ENCODE data around the gene PDCD10.

Gene PDCD10

DNA sequence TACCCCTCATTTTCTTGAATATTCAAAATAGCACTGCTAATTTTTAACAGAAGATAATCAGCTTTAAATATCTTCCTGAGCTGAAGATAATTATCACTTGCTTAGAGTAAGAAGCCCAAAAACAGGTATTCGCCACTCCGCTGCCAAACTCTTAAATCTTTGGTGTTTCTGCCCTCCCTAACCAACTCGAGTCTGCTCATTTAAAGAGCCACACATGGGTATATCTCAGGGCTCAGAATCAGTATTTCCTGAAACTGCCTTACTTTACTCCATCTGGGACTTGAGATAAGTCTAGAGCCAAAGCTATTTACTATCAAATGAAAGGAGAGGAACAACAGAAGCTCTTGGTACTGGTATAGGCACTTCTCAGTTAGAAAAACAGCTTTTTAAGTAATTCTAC lies 10.8 kb downstream of the PDCD10 start:
- Histone ChIP-seq H2BK15ac (ENCODE audit: low read depth, poor library complexity, severe bottlenecking) (no peak overlapping the region), H3K79me1 (replicated peaks; ENCODE audit: low read length, poor library complexity, severe bottlenecking) (peaks cover 1% of the 10 kb centered on the region), H2AFZ (ENCODE audit: low read depth, low read length) (no peak overlapping the region), H2BK12ac (ENCODE audit: low read length in 2 of 2) (no peak overlapping the region), H3K27ac (ENCODE audit: low read length, poor library complexity, severe bottlenecking) (no peak overlapping the region), H3K14ac (ENCODE audit: low read length in 2 of 2) (no peak overlapping the region), H2BK120ac (ENCODE audit: low read depth, low read length) (no peak overlapping the region), H4K8ac (ENCODE audit: low read length) (no peak overlapping the region), H3K9me3 (ENCODE audit: control insufficient read depth, low read length) (no peaks in the 10 kb centered on the region), H3K36me3 (ENCODE audit: control insufficient read depth in 1 of 2, insufficient read depth in 2 of 2, low read depth in 1 of 2, low read length in 2 of 2) (peaks cover 0 to 21% of the 10 kb centered on the region in 2 experiments), H3K27me3 (ENCODE audit: control insufficient read depth in 1 of 2, insufficient read depth in 1 of 2, low read length in 2 of 2) (no peaks in the 10 kb centered on the region), H3K4me2 (ENCODE audit: low read length, poor library complexity, severe bottlenecking) (no peak overlapping the region), H2AK5ac (ENCODE audit: low read length, severe bottlenecking) (no peak overlapping the region), H4K91ac (ENCODE audit: low read length) (no peak overlapping the region), H2BK5ac (ENCODE audit: low read depth, low read length, poor library complexity, severe bottlenecking) (no peak overlapping the region), H3K18ac (ENCODE audit: low read depth in 1 of 2, low read length in 2 of 2) (no peak overlapping the region), H3K23ac (ENCODE audit: low read length in 2 of 2) (no peak overlapping the region), H3K4me1 (ENCODE audit: control insufficient read depth, insufficient read depth, low read depth, low read length) (no peaks in the 10 kb centered on the region), H3K4me3 (ENCODE audit: insufficient read depth in 1 of 2, low read depth in 1 of 2, low read length in 2 of 2) (no peak overlapping the region), H3K9ac (ENCODE audit: low read length) (no peak overlapping the region), H3K4ac (ENCODE audit: low read depth in 1 of 2, low read length in 2 of 2) (no peak overlapping the region)
- WGBS = 92% methylated on average over 3 of the region's 3 CpGs
- DNase-seq = no peak

DNA sequence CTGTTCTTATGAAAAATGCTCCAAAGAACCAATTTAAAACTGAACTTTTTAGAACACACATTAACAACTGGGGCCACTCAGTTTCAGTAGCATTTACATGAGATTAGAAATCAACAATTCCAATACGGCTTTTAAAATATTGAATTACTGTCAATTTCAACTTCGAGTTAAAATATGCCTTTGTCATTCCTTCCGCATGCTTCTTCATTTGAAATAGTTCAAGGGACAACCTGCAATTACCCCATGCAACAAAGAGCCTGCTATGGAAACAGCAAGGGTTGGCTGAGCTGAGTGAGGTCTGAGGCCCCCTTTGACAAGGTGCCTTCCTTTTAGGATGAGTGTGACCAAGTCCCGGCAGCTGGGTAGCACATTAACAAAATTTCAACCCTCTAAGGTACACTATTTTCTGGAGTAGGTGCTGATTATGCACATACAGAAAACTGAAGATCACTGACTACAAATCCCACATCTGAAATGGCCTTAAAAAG lies 11.6 kb downstream of the PDCD10 start:
- H3K4ac ChIP-seq (ENCODE audit: low read depth in 1 of 2, low read length in 2 of 2) = no peak overlapping the region
- peaks cover 0 to 29% of the 10 kb centered on the region in 2 experiments for H3K36me3 ChIP-seq (ENCODE audit: control insufficient read depth in 1 of 2, insufficient read depth in 2 of 2, low read depth in 1 of 2, low read length in 2 of 2)
- no peak overlapping the region for H3K4me2 ChIP-seq (ENCODE audit: low read length, poor library complexity, severe bottlenecking)
- no peak overlapping the region for H3K23ac ChIP-seq (ENCODE audit: low read length in 2 of 2)
- no peak overlapping the region for H2BK12ac ChIP-seq (ENCODE audit: low read length in 2 of 2)
- H3K9ac ChIP-seq (ENCODE audit: low read length) = no peak overlapping the region
- H3K4me1 ChIP-seq (ENCODE audit: control insufficient read depth, insufficient read depth, low read depth, low read length) = no peaks in the 10 kb centered on the region
- H2AFZ ChIP-seq (ENCODE audit: low read depth, low read length) = no peak overlapping the region
- no peak for DNase-seq
- H4K91ac ChIP-seq (ENCODE audit: low read length) = no peak overlapping the region
- H3K79me1 ChIP-seq (replicated peaks; ENCODE audit: low read length, poor library complexity, severe bottlenecking) = peaks cover 7% of the 10 kb centered on the region
- H2BK120ac ChIP-seq (ENCODE audit: low read depth, low read length) = no peak overlapping the region
- H2AK5ac ChIP-seq (ENCODE audit: low read length, severe bottlenecking) = no peak overlapping the region
- WGBS = 98% methylated on average over 3 of the region's 4 CpGs
- H2BK5ac ChIP-seq (ENCODE audit: low read depth, low read length, poor library complexity, severe bottlenecking) = no peak overlapping the region
- H4K8ac ChIP-seq (ENCODE audit: low read length) = no peak overlapping the region
- no peaks in the 10 kb centered on the region for H3K27me3 ChIP-seq (ENCODE audit: control insufficient read depth in 1 of 2, insufficient read depth in 1 of 2, low read length in 2 of 2)
- H3K4me3 ChIP-seq (ENCODE audit: insufficient read depth in 1 of 2, low read depth in 1 of 2, low read length in 2 of 2) = no peak overlapping the region
- H3K14ac ChIP-seq (ENCODE audit: low read length in 2 of 2) = no peak overlapping the region
- no peak overlapping the region for H2BK15ac ChIP-seq (ENCODE audit: low read depth, poor library complexity, severe bottlenecking)
- H3K9me3 ChIP-seq (ENCODE audit: control insufficient read depth, low read length) = no peaks in the 10 kb centered on the region
- no peak overlapping the region for H3K18ac ChIP-seq (ENCODE audit: low read depth in 1 of 2, low read length in 2 of 2)
- H3K27ac ChIP-seq (ENCODE audit: low read length, poor library complexity, severe bottlenecking) = no peak overlapping the region

DNA sequence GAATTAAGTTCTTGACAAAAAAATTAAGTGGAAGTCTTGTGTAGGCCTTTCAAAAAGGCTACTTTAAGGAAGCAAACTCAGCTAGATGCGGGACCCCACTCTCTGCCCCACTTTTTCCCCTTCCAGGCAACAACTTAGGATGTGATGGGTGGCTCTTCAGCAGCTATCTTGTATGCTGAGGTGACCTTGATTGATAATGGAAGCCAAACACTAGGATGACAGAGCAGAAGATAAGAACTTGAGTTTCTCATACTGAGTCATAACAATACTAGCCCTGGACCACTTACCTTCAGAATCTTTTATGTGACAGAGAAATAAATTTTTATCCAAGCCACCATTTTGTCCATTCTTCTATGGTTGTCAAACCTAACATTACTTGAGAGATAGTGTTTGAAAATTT lies 16.1 kb downstream of the PDCD10 start:
- no peak overlapping the region for H2BK12ac ChIP-seq (ENCODE audit: low read length in 2 of 2)
- no peak overlapping the region for H4K91ac ChIP-seq (ENCODE audit: low read length)
- no peak overlapping the region for H3K27ac ChIP-seq (ENCODE audit: low read length, poor library complexity, severe bottlenecking)
- no CpG with 5 or more reads among the region's 1 CpG for WGBS
- no peak overlapping the region for H3K14ac ChIP-seq (ENCODE audit: low read length in 2 of 2)
- H3K9me3 ChIP-seq (ENCODE audit: control insufficient read depth, low read length) = no peaks in the 10 kb centered on the region
- no peaks in the 10 kb centered on the region for H3K4me1 ChIP-seq (ENCODE audit: control insufficient read depth, insufficient read depth, low read depth, low read length)
- H3K79me1 ChIP-seq (replicated peaks; ENCODE audit: low read length, poor library complexity, severe bottlenecking) = peaks cover 8% of the 10 kb centered on the region
- H2BK15ac ChIP-seq (ENCODE audit: low read depth, poor library complexity, severe bottlenecking) = no peak overlapping the region
- H2BK5ac ChIP-seq (ENCODE audit: low read depth, low read length, poor library complexity, severe bottlenecking) = no peak overlapping the region
- H3K23ac ChIP-seq (ENCODE audit: low read length in 2 of 2) = no peak overlapping the region
- H2AFZ ChIP-seq (ENCODE audit: low read depth, low read length) = no peak overlapping the region
- no peak overlapping the region for H3K9ac ChIP-seq (ENCODE audit: low read length)
- no peak overlapping the region for H3K4ac ChIP-seq (ENCODE audit: low read depth in 1 of 2, low read length in 2 of 2)
- no peak for DNase-seq
- H2BK120ac ChIP-seq (ENCODE audit: low read depth, low read length) = no peak overlapping the region
- no peak overlapping the region for H3K4me3 ChIP-seq (ENCODE audit: insufficient read depth in 1 of 2, low read depth in 1 of 2, low read length in 2 of 2)
- H2AK5ac ChIP-seq (ENCODE audit: low read length, severe bottlenecking) = no peak overlapping the region
- no peak overlapping the region for H3K18ac ChIP-seq (ENCODE audit: low read depth in 1 of 2, low read length in 2 of 2)
- no peak overlapping the region for H3K4me2 ChIP-seq (ENCODE audit: low read length, poor library complexity, severe bottlenecking)
- peaks cover 0 to 53% of the 10 kb centered on the region in 2 experiments for H3K36me3 ChIP-seq (ENCODE audit: control insufficient read depth in 1 of 2, insufficient read depth in 2 of 2, low read depth in 1 of 2, low read length in 2 of 2)
- H4K8ac ChIP-seq (ENCODE audit: low read length) = no peak overlapping the region
- no peaks in the 10 kb centered on the region for H3K27me3 ChIP-seq (ENCODE audit: control insufficient read depth in 1 of 2, insufficient read depth in 1 of 2, low read length in 2 of 2)

DNA sequence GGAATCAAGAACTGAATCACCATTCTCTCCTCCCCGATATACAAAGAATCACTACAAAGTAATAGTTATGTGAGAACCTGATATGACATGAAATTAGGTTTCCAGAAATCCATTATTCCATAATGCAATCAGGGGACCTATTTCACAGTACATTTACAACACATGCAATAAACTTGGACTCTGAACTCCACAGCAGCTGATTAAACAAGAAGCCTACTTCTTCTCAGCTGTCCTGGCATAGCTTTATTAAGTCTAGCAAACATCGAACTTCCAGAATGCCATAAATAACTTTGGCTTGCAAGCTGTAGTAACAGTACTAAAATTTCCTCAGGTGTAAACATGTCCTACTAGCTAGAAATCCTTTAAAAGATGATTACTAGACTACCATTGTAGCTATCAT lies 17.8 kb downstream of the PDCD10 start:
- H3K4me1 ChIP-seq (ENCODE audit: control insufficient read depth, insufficient read depth, low read depth, low read length) = no peaks in the 10 kb centered on the region
- no peak overlapping the region for H3K23ac ChIP-seq (ENCODE audit: low read length in 2 of 2)
- H3K18ac ChIP-seq (ENCODE audit: low read depth in 1 of 2, low read length in 2 of 2) = no peak overlapping the region
- no CpG with 5 or more reads among the region's 2 CpGs for WGBS
- H2AK5ac ChIP-seq (ENCODE audit: low read length, severe bottlenecking) = no peak overlapping the region
- H2BK120ac ChIP-seq (ENCODE audit: low read depth, low read length) = no peak overlapping the region
- no peak overlapping the region for H3K14ac ChIP-seq (ENCODE audit: low read length in 2 of 2)
- H2BK5ac ChIP-seq (ENCODE audit: low read depth, low read length, poor library complexity, severe bottlenecking) = no peak overlapping the region
- no peak overlapping the region for H3K4me2 ChIP-seq (ENCODE audit: low read length, poor library complexity, severe bottlenecking)
- no peak for DNase-seq
- H3K4me3 ChIP-seq (ENCODE audit: insufficient read depth in 1 of 2, low read depth in 1 of 2, low read length in 2 of 2) = no peak overlapping the region
- H2BK15ac ChIP-seq (ENCODE audit: low read depth, poor library complexity, severe bottlenecking) = no peak overlapping the region
- H3K36me3 ChIP-seq (ENCODE audit: control insufficient read depth in 1 of 2, insufficient read depth in 2 of 2, low read depth in 1 of 2, low read length in 2 of 2) = peaks cover 0 to 50% of the 10 kb centered on the region in 2 experiments
- no peak overlapping the region for H2AFZ ChIP-seq (ENCODE audit: low read depth, low read length)
- no peaks in the 10 kb centered on the region for H3K9me3 ChIP-seq (ENCODE audit: control insufficient read depth, low read length)
- no peak overlapping the region for H3K27ac ChIP-seq (ENCODE audit: low read length, poor library complexity, severe bottlenecking)
- H3K79me1 ChIP-seq (replicated peaks; ENCODE audit: low read length, poor library complexity, severe bottlenecking) = peaks cover 8% of the 10 kb centered on the region
- no peak overlapping the region for H3K4ac ChIP-seq (ENCODE audit: low read depth in 1 of 2, low read length in 2 of 2)
- H4K8ac ChIP-seq (ENCODE audit: low read length) = no peak overlapping the region
- H3K27me3 ChIP-seq (ENCODE audit: control insufficient read depth in 1 of 2, insufficient read depth in 1 of 2, low read length in 2 of 2) = no peaks in the 10 kb centered on the region
- no peak overlapping the region for H2BK12ac ChIP-seq (ENCODE audit: low read length in 2 of 2)
- H4K91ac ChIP-seq (ENCODE audit: low read length) = no peak overlapping the region
- H3K9ac ChIP-seq (ENCODE audit: low read length) = no peak overlapping the region
